ENCODE measurements around the gene TPM3.
"Not testable (repeated sequence)": the region's sequence is repeated elsewhere in the genome, so short reads cannot be mapped to it uniquely, and the experiment has no call there.

TPM3 gene

GRCh38 chr1:154166207-154166606 lies 25.7 kb downstream of the TPM3 start:
- no peak for DNase-seq (ENCODE audit: low spot score)

GRCh38 chr1:154159554-154159953 lies 32.3 kb downstream of the TPM3 start:
- DNase-seq (ENCODE audit: low spot score) = no peak

GRCh38 chr1:154158307-154159125 lies 33.4 kb downstream of the TPM3 start:
- DNase-seq (ENCODE audit: low spot score) = no peak

GRCh38 chr1:154157520-154158306 lies 34.2 kb downstream of the TPM3 start:
- DNase-seq (ENCODE audit: low spot score) = peak; percentile 38

- DNase-seq (ENCODE audit: low spot score) = no peak
Measured at GRCh38 chr1:154155251-154155650, 36.6 kb downstream of the TPM3 start.

- no peak for DNase-seq (ENCODE audit: low spot score)
Measured at GRCh38 chr1:154154534-154155191, 37.2 kb downstream of the TPM3 start, which contains the start of gene NUP210L. Gene NUP210L, minus strand, starts transcription at chr1:154155073.

- DNase-seq (ENCODE audit: low spot score) = no peak
Measured at GRCh38 chr1:154154053-154154452, 37.8 kb downstream of the TPM3 start.

GRCh38 chr1:154151311-154151710 lies 40.6 kb downstream of the TPM3 start:
- DNase-seq (ENCODE audit: low spot score) = no peak

GRCh38 chr1:154148807-154149206 lies 43.1 kb downstream of the TPM3 start:
- DNase-seq (ENCODE audit: low spot score) = no peak

- DNase-seq (ENCODE audit: low spot score) = not testable (repeated sequence)
Measured at GRCh38 chr1:154147505-154147904, 44.4 kb downstream of the TPM3 start.

- DNase-seq (ENCODE audit: low spot score) = peak; percentile 53
Measured at GRCh38 chr1:154145986-154146385, 45.9 kb downstream of the TPM3 start.

GRCh38 chr1:154142358-154142757 lies 49.5 kb downstream of the TPM3 start:
- DNase-seq (ENCODE audit: low spot score) = no peak

- DNase-seq (ENCODE audit: low spot score) = no peak
Measured at GRCh38 chr1:154141240-154141639, 50.7 kb downstream of the TPM3 start.

GRCh38 chr1:154137888-154138287 lies 54.0 kb downstream of the TPM3 start:
- DNase-seq (ENCODE audit: low spot score) = no peak

- DNase-seq (ENCODE audit: low spot score) = no peak
Measured at GRCh38 chr1:154133256-154133655, 58.6 kb downstream of the TPM3 start.

- no peak for DNase-seq (ENCODE audit: low spot score)
Measured at GRCh38 chr1:154129391-154129970, 62.4 kb downstream of the TPM3 start.

GRCh38 chr1:154123205-154123604 lies 68.7 kb downstream of the TPM3 start:
- not testable (repeated sequence) for DNase-seq (ENCODE audit: low spot score)

GRCh38 chr1:154117642-154118041 lies 74.3 kb downstream of the TPM3 start:
- DNase-seq (ENCODE audit: low spot score) = no peak

- DNase-seq (ENCODE audit: low spot score) = peak; percentile 71
Measured at GRCh38 chr1:154115180-154115579, 76.7 kb downstream of the TPM3 start.
